ENCODE results near the gene FLNA.
A peak's percentile ranks its signal among the peaks of the same experiment; 100 is the strongest.

The FLNA gene

GRCh38 chrX:154378799-154379568, 4.5 kb upstream of the FLNA start, which contains the start of gene EMD:
TSS of gene EMD (plus strand) at chrX:154379295. CDS start at chrX:154379485, 190 bp downstream.
- DNase-seq, result peak; percentile 91 to 99 (median 96)
- intact Hi-C loops (cut with DNase I), result no loop called here

- DNase-seq, result peak in 4 of 10 donors; percentile 36 to 91 (median 52)
- intact Hi-C loops (cut with DNase I), result no loop called here
These were observed 3.8 kb upstream of the FLNA start for GRCh38 chrX:154378059-154378798.

GRCh38 chrX:154376774-154377173, 2.3 kb upstream of the FLNA start:
- intact Hi-C loops (cut with DNase I), result no loop called here
- DNase-seq, result no peak

GRCh38 chrX:154375156-154375504, 696 bp upstream of the FLNA start:
- intact Hi-C loops (cut with DNase I), result no loop called here
- no peak for DNase-seq

GRCh38 chrX:154373340-154374306, 811 bp downstream of the FLNA start:
- DNase-seq, result peak in 6 of 10 donors; percentile 43 to 91 (median 54)
- intact Hi-C loops (cut with DNase I), result no loop called here

GRCh38 chrX:154372612-154373022, 1.8 kb downstream of the FLNA start:
- DNase-seq, result no peak
- intact Hi-C loops (cut with DNase I), result no loop called here

GRCh38 chrX:154371789-154372300, 2.6 kb downstream of the FLNA start:
- intact Hi-C loops (cut with DNase I), result no loop called here
- peak in 1 of 10 donors; percentile 87 for DNase-seq

GRCh38 chrX:154371017-154371788, 3.2 kb downstream of the FLNA start:
- DNase-seq, result peak; percentile 81 to 99 (median 91)
- intact Hi-C loops (cut with DNase I), result no loop called here

GRCh38 chrX:154370300-154371016, 4.0 kb downstream of the FLNA start:
- intact Hi-C loops (cut with DNase I), result no loop called here
- DNase-seq, result peak in 2 of 10 donors; percentile 41 to 84

GRCh38 chrX:154369449-154370299, 4.8 kb downstream of the FLNA start:
- intact Hi-C loops (cut with DNase I), result no loop called here
- peak in 5 of 10 donors; percentile 14 to 88 (median 38) for DNase-seq

GRCh38 chrX:154368630-154369448, 5.6 kb downstream of the FLNA start:
- DNase-seq, result no peak
- intact Hi-C loops (cut with DNase I), result no loop called here

GRCh38 chrX:154367474-154368308, 6.7 kb downstream of the FLNA start:
- DNase-seq, result no peak
- intact Hi-C loops (cut with DNase I), result no loop called here

- intact Hi-C loops (cut with DNase I), result no loop called here
- peak in 5 of 10 donors; percentile 10 to 85 (median 37) for DNase-seq
These were observed 7.8 kb downstream of the FLNA start for GRCh38 chrX:154366666-154367055.

- intact Hi-C loops (cut with DNase I), result no loop called here
These were observed 8.3 kb downstream of the FLNA start for GRCh38 chrX:154365997-154366665.

GRCh38 chrX:154365052-154365600, 9.3 kb downstream of the FLNA start:
- intact Hi-C loops (cut with DNase I), result no loop called here

More at GRCh38 chrX:154365997-154366665, 8.3 kb downstream of the FLNA start:
- no peak for DNase-seq

More at GRCh38 chrX:154365052-154365600, 9.3 kb downstream of the FLNA start:
- DNase-seq, result no peak

Data from posterior cingulate gyrus (tissue), 11 donors.